ENCODE measurements around the gene TMEM121B.

Gene TMEM121B

DNA sequence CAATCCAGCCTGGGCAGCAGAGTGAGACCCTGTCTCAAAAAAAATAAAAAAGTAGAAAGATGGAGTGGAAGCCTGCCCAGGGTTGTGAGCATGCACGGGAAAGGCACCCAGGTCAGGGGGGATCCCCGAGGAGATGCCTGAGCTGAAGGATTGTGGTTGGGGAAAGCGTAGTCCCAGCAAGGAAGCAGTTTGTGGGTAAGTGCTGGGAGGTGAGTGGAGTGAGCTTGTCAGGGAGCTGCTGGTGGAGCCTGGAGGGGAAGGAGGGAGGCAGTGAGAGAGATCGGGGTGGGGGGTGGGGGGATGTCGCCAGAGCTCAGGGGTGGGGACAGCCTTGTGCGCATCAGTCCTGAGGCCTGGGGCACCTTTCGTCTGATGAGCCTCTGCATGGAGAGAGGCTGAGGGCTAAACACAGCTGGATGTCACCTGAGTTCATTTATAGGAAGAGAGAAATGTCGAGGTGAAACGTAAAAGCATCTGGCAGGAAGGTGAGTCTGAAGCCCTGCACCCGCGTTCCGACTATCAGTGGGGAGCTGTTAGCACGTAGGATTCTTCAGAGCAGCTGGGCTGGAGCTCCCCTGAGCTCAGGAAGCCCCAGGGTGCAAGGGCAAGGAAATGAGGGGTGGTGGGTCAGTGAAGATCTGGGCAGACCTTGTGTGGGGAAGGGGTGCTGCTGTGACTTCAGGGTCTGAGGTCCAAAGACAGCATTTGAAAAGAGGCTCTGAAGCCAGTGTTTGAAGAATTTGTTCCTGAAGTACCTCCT, 10.2 kb downstream of the TMEM121B start:
- DNase-seq (ENCODE audit: low read depth, low spot score) = no peak

DNA sequence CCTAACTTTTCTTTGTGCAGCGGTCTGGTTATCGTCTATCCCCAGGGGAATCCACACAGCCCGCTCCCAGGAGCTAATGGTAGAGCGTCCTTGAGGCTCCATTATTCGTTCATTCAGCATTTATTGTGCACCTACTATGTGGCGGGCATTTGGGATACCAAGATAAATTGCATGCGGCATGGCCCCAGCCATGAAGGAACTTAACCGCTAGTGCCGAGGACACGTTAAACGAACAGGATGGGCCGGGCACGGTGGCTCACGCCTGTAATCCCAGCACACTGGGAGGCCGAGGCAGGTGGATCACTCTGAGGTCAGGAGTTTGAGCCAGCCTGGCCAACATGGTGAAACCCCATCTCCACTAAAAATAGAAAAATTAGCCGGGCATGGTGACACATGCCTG, 11.2 kb downstream of the TMEM121B start:
- DNase-seq (ENCODE audit: low read depth, low spot score) = no peak

DNA sequence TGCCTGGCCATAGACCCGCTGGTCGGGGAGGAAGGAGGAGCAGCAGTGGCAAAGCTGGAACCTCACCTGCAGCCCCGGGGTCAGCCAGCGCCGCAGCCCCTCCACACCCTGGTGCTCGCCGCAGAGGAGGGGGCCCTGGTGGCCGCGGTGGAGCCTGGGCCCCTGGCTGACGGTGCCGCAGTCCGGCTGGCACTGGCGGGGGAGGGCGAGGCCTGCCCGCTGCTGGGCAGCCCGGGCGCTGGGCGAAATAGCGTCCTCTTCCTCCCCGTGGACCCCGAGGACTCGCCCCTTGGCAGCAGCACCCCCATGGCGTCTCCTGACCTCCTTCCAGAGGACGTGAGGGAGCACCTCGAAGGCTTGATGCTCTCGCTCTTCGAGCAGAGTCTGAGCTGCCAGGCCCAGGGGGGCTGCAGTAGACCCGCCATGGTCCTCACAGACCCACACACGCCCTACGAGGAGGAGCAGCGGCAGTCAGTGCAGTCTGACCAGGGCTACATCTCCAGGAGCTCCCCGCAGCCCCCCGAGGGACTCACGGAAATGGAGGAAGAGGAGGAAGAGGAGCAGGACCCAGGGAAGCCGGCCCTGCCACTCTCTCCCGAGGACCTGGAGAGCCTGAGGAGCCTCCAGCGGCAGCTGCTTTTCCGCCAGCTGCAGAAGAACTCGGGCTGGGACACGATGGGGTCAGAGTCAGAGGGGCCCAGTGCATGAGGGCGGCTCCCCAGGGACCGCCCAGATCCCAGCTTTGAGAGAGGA, 11.9 kb downstream of the TMEM121B start:
- DNase-seq (ENCODE audit: low read depth, low spot score) = no peak

DNA sequence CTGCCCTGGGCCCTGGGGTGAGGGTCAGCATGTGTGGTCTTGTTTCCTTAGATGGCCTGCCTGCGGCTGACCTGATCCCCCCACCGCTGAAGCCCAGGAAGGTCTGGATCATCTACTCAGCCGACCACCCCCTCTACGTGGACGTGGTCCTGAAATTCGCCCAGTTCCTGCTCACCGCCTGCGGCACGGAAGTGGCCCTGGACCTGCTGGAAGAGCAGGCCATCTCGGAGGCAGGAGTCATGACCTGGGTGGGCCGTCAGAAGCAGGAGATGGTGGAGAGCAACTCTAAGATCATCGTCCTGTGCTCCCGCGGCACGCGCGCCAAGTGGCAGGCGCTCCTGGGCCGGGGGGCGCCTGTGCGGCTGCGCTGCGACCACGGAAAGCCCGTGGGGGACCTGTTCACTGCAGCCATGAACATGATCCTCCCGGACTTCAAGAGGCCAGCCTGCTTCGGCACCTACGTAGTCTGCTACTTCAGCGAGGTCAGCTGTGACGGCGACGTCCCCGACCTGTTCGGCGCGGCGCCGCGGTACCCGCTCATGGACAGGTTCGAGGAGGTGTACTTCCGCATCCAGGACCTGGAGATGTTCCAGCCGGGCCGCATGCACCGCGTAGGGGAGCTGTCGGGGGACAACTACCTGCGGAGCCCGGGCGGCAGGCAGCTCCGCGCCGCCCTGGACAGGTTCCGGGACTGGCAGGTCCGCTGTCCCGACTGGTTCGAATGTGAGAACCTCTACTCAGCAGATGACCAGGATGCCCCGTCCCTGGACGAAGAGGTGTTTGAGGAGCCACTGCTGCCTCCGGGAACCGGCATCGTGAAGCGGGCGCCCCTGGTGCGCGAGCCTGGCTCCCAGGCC, 12.7 kb downstream of the TMEM121B start:
- DNase-seq (ENCODE audit: low read depth, low spot score) = no peak

DNA sequence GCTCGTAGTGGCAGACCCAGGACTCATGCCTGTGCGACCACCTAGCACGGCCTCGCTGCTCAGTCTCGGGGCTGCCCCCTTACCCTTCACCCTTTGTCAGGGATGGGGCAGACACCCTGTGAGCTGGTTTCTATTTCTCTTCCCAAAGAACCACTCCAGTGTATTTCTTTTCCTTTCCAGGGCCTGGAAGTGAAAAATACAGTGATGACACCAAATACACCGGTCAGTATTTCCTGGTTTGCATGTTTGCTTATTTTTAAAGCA, 13.7 kb downstream of the TMEM121B start:
- no peak for DNase-seq (ENCODE audit: low read depth, low spot score)

DNA sequence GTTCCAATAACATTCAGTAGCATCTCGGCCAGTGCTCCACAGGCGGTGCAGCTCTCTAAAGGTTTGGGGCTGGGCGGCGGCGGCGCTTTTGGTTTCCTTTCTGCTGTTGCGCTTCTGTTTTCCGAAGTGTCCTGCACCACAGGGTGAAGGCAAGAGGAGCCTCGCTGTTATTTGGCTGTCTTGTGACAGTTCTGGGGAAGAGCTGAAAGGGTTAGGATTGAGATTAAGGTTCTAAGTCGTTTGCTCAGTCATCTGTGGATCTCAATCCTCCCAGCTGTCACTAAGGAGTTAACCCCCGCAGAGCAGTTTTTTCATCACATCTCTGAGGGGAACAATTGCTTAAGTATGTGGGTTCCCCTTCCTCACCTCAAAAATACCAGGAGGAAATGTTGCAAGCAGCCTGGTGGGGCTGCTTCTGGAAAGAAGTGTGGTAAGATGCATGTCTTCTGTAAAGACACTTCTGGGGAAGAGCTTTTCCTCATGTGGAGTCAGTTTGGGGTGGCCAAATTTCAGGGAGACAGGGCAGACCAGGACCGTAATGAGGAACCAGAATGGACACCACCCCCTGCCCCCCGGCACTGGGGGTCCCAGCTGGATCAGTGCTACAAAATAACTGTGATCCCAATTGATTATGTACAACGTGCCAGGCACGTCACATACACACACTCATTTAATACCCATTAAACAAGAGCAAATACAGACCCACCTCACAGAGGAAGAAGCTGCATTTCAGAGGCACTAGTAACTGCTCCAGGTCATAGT, 14.2 kb downstream of the TMEM121B start:
- no peak for DNase-seq (ENCODE audit: low read depth, low spot score)

DNA sequence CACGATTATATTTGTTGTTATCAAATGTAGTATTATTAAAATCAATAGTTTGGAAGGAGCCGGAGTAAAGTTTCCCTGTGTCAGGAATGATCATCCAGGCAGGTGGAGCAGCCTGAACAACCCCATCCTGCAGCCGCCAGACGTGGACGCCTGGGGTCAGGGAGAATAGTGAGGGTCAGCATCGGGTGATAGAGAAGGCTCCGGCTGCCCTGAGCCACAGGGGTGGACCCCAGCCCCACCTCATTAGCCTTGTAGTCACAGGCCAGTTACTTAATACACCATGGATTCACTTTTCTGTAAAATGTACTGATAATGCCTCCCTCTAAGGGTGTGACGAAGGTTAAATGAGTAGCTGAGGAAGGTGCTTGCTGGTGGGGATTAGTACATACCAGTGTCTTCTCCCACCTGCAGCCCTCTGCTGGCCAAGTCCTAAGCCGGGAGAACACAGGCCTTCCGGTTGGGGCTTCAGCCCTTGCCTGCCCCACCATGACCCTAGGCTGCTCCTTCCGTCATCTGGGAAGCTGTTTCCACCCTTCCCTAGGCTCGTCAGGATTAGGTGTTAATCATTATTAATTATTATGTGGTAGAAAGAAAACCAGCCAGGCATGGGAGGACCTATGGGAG, 14.9 kb downstream of the TMEM121B start:
- no peak for DNase-seq (ENCODE audit: low read depth, low spot score)

DNA sequence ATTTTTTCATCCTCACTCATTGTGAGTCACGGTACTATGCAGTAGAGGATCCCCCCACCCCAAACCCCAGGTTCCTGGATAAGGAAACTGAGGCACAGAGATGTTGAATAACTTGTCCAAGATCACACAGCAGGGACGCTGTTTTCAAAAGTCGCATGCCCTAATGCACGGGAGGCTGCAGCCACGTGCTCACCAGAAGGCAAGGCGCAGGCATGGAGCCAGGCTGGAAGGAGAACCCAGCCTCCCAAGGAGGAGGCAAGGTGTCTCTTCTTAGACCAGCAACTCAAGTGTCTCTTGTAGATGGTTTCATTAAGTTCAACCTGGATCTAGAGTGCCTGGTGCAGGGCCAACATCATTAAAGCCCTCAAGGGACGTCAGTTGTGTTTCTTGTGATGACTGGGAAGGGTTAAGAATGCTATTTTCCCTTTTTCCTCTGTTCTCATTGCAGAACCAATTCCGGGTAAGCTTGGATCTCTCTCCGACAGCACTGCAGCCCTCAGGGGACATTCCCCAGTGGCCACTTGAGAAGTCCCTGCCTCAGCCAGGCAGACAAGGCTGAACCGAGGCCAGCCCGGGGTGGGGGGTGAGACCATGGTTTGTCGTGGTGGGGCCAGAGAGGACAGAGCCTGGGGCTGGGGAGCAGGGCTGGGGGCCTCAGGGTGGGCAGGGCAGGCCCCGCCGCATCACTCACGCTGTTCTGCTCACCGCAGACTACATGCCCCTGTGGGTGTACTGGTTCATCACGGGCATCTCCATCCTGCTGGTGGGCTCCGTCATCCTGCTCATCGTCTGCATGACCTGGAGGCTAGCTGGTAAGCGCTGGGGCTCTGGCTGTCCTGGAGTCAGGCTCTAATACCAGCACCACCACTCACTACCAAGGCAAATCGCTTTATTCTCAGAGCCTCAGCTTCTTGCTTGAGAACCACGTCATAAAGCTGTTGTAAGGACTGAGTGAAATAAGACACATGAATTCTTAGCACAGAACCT, 15.7 kb downstream of the TMEM121B start:
- DNase-seq (ENCODE audit: low read depth, low spot score) = no peak

DNA sequence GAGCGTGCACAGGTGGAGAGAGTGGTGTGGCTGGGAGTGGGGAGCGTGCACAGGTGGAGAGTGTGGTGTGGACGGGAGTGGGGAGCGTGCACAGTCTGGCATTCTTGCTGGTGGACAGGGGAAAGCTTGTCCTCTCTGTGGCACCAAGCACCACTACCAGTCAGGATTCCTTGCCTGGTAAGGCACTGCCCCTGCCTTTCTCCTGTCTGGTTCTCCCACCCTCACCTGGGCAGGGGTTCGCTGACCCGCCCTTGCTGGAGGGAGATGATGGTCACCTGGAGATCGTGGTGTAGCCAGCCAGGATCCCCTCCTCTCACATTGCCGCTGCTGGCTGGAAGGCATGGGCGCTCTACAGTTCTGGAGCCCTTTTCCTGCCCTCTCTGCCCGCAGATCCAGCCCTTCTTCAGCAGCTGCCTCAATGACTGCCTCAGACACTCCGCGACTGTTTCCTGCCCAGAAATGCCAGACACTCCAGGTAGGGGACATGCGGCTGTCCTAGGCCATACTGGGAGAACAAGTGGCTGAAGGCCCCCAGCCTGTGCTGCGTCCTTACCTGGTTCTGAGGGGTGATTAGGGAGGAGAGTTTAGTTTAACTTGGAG, 16.7 kb downstream of the TMEM121B start:
- no peak for DNase-seq (ENCODE audit: low read depth, low spot score)

DNA sequence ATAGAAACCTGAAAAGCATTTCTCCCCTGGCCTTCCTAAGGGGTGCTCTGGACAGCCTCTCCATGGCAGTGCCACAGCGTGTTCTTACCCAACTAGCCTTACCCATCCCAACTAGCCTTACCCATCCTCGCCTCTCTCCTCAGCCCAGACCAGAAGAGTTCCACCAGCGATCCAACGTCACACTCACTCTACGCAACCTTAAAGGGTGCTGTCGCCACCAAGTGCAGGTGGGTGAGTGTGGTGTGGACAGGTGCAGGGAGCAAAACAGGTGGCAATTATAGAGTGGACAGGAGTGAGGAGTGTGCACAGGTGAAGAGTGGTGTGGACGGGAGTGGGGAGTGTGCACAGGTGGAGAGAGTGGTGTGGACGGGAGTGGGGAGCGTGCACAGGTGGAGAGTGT, 17.8 kb downstream of the TMEM121B start:
- no peak for DNase-seq (ENCODE audit: low read depth, low spot score)

DNA sequence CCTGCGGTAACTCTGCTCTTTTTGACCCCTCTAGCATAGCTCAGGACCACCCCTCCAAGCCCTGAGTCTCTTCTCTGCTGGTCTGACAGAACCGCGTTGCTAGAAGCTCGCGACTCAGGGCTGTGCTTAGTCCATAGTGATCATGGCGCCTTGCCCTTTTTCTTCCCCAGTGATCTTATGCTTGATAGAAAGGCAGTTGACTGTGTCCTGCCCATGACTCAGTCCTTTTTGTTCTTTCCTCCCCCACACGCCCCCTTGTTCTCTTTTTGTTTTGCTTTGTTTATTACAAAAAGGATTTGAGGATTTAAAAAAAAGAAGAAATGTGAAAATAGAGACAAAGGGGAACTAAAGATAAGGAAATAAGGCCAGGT, 18.9 kb downstream of the TMEM121B start:
- no peak for DNase-seq (ENCODE audit: low read depth, low spot score)

DNA sequence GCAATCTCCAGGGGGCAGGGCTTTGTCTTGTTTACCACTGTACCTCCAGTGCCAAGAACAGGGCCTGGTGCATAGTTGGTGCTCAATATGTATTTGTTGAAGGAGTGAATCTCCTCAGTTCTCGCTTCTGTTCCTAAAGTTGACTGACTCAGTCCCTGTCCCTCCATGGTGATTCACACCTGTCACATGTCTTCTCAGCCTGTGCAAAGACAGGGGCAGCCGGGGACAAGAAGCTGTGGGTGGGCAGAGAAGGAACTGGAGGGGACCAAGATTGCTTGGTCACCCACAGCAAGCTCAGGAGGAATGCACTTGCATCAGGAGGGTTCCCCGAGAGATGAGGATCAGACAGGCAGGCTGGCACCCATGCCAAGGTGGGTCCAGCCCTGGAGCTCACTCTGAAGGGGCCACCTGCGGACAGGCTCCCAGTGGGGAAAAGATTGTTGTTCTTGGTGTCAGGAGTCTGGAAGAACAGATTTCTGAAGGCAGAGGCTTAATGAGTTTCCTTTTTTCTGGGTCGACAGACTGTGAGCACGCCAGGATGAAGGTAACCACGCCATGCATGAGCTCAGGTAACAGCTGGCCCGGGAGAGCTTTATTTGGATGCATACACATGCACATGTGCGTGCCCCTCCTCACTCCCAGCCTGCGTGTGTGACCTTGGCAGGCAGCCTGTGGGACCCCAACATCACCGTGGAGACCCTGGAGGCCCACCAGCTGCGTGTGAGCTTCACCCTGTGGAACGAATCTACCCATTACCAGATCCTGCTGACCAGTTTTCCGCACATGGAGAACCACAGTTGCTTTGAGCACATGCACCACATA, 19.5 kb downstream of the TMEM121B start:
- no peak for DNase-seq (ENCODE audit: low read depth, low spot score)

DNA sequence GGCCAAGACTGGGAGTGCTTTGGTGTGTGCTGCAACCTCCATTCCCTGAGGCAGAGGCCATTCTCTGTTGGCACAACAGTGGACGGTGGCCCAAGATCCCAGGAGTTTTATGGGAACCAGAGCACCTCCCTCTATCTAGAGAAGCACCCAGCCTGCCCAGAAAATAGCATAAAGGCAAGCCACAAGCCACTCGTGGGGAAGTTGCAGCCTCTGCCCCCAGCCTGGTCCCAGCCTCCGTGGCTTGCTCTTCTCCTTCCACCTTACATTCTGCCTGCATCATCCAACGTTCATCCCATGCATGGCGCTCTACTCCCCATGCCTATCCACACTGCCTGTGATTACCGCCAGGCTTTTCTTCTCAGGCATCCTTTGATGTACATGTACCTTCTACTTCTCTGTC, 20.5 kb downstream of the TMEM121B start:
- no peak for DNase-seq (ENCODE audit: low read depth, low spot score)

DNA sequence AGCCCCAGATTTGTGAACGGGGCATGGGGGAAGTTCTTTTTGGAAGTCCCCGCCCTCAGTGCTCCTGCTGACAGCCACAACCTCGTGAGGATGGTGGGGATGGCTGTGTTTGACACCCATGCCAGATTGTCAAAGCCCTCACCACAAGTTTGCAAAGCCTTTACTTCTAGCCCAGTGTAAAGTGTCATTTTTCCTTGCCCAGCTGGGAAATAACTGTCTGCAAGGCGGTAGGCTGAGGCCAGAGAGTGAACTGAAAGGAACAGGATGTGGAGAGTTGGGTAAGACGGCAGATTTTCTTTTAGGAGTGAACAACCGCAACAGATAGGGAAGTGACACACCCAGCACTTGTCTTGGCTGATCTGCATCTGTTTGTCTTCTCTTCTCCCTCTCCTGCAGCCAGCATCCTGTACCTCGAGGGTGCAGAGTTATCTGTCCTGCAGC, 22.8 kb downstream of the TMEM121B start:
- no peak for DNase-seq (ENCODE audit: low read depth, low spot score)

DNA sequence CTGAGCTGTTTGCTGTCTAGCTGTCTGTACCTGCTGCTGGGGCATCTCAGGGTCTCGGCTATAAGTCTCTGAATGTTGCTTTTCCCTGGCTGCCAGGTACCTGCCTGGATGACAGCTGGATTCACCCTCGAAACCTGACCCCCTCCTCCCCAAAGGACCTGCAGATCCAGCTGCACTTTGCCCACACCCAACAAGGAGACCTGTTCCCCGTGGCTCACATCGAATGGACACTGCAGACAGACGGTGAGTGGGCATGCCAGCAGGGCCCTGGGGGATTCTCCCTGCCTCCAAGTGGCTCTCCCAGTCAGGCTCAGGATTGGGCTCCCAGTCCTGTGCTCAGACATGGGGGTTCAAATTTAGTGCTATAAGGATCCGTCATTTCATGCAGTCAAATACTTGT, 23.5 kb downstream of the TMEM121B start:
- no peak for DNase-seq (ENCODE audit: low read depth, low spot score)

DNA sequence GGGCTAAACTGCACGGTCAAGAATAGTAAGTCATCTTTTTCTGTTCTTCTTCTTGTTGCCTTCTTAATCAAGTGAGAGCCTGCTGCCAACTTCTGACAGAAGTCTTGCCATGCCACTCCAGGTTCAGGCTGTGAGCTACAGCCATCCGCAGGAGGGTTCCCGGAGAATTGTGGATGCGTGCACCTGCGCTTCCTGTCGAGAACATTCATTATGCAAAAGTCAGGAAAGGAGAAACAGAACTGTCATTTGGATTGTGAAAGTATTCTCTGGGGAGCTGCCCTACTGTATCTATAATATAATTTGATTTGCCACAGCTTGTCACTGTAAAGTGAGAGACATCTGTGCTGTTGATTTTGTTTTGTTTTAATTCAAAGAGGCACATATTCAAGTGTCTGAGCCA, 24.1 kb downstream of the TMEM121B start:
- DNase-seq (ENCODE audit: low read depth, low spot score) = no peak

DNA sequence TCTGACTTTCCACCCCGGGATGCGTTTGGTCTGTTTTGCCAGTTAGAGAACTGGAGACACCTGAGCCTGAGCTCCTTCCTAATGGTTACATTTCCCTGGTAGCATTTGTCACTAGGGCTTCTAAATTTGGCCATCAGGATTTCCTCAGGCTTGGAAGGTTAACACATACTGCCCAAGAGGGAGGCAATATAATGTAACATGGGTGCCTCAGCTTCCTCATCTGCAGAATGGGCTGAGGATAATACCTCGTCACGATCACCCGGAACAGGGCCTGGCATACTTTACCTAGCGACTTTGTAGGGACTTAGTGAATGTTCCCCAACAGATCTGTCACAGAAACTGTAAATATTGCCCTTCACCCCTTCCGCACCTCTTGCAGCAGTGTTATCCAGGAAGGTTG, 25.1 kb downstream of the TMEM121B start:
- DNase-seq (ENCODE audit: low read depth, low spot score) = no peak

DNA sequence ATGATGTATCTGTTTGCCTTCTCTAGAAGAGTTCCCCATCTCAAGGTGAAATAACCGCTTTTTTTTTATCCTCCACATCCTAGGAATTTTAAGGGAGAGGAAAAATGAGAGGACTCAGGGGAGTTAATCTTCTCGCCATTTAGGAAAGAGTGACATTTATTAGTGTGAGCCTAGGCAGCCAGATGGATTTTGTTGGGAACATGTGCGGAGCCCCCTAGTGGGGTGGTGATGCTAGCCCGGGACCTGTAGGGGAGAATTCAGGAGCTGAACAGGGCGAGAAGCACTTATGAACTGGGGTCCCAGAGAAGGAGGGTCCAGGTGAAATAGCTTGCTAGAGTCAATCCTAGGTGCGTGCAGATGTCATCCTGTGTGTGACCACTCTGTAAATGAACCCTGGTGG, 25.6 kb downstream of the TMEM121B start:
- DNase-seq (ENCODE audit: low read depth, low spot score) = no peak

DNA sequence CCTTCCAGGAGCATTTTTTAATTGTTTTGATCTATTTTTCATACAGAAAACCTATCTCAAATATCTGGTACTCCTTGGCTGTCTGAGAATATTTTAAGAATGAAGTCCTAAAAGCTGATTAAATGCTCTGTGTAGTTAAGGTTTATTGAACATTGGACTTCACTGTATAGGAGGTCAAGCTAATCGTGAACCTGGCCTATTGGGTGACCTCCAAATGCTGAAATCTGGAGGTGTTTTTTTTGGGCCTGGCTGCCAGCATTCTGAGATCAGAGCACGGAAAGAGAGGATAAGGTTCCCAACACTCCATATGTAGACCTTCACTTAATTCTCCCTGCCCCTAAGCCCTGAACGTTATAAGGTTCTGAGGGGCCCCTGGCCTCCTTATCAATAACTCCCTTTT, 28.1 kb downstream of the TMEM121B start:
- no peak for DNase-seq (ENCODE audit: low read depth, low spot score)

All from astrocyte of the hippocampus (primary cell).